ENCODE results near the gene ACOX3. TPM values are rescaled to one million over a fixed set of nuclear protein-coding genes. Genes with fewer than 3 reads are reported as not detected.

ACOX3 gene
- total RNA-seq, 4 donors from 2014 or later: 17.3 to 36.0 (median 24.5) TPM

- DNase-seq (ENCODE audit: low spot score in 2 of 2): no peak
- Histone ChIP-seq H3K36me3 (peaks cover 0 to 100% (median 5%) of the 10 kb centered on the region in 3 donors), H3K4me1 (no peaks in the 10 kb centered on the region), H3K4me3 (no peak overlapping the region), H3K27ac (no peak overlapping the region), H3K9me3 (no peaks in the 10 kb centered on the region), H3K27me3 (no peaks in the 10 kb centered on the region)
- TF ChIP-seq CTCF (IDR thresholded peaks at IDR 0.05) (no peak), EP300 (IDR thresholded peaks at IDR 0.05) (no peak), POLR2A (IDR thresholded peaks at IDR 0.05) (no peak)
- WGBS, 2 donors: 83 to 86% methylated on average over 27 of the region's 31 CpGs
Measured at GRCh38 chr4:8465615-8466611, 25.4 kb upstream of the ACOX3 start.

- Histone ChIP-seq H3K4me1 (no peaks in the 10 kb centered on the region), H3K36me3 (peaks cover 0 to 100% (median 5%) of the 10 kb centered on the region in 3 donors), H3K4me3 (no peak overlapping the region), H3K9me3 (no peaks in the 10 kb centered on the region), H3K27ac (no peak overlapping the region), H3K27me3 (no peaks in the 10 kb centered on the region)
- 91 to 92% methylated on average over 14 of the region's 14 CpGs for WGBS, 2 donors
- TF ChIP-seq EP300 (IDR thresholded peaks at IDR 0.05) (no peak), POLR2A (IDR thresholded peaks at IDR 0.05) (no peak), CTCF (IDR thresholded peaks at IDR 0.05) (no peak)
- DNase-seq (ENCODE audit: low spot score in 2 of 2): no peak
Measured at GRCh38 chr4:8464381-8464780, 23.9 kb upstream of the ACOX3 start.

- Histone ChIP-seq H3K4me1 (no peaks in the 10 kb centered on the region), H3K27ac (no peak overlapping the region), H3K9me3 (no peaks in the 10 kb centered on the region), H3K36me3 (peaks cover 0 to 100% (median 5%) of the 10 kb centered on the region in 3 donors), H3K27me3 (no peaks in the 10 kb centered on the region), H3K4me3 (no peak overlapping the region)
- no peak for DNase-seq (ENCODE audit: low spot score in 2 of 2)
- TF ChIP-seq CTCF (IDR thresholded peaks at IDR 0.05) (no peak), POLR2A (IDR thresholded peaks at IDR 0.05) (no peak), EP300 (IDR thresholded peaks at IDR 0.05) (no peak)
- WGBS, 2 donors: 91 to 93% methylated on average over 9 of the region's 9 CpGs
Measured at GRCh38 chr4:8463811-8464210, 23.3 kb upstream of the ACOX3 start.

GRCh38 chr4:8461616-8462015 lies 21.1 kb upstream of the ACOX3 start:
- H3K27me3 ChIP-seq: no peaks in the 10 kb centered on the region
- TF ChIP-seq POLR2A (IDR thresholded peaks at IDR 0.05) (no peak), CTCF (IDR thresholded peaks at IDR 0.05) (no peak), EP300 (IDR thresholded peaks at IDR 0.05) (no peak)
- H3K4me1 ChIP-seq: no peaks in the 10 kb centered on the region
- DNase-seq (ENCODE audit: low spot score in 2 of 2): no peak
- H3K27ac ChIP-seq: no peak overlapping the region
- H3K9me3 ChIP-seq: no peaks in the 10 kb centered on the region
- peaks cover 0 to 100% (median 5%) of the 10 kb centered on the region in 3 donors for H3K36me3 ChIP-seq
- H3K4me3 ChIP-seq: no peak overlapping the region
- 93 to 94% methylated on average over 6 of the region's 6 CpGs for WGBS, 2 donors

GRCh38 chr4:8461086-8461485 lies 20.6 kb upstream of the ACOX3 start:
- Histone ChIP-seq H3K9me3 (no peaks in the 10 kb centered on the region), H3K4me3 (no peak overlapping the region), H3K36me3 (peaks cover 0 to 100% (median 5%) of the 10 kb centered on the region in 3 donors), H3K4me1 (no peaks in the 10 kb centered on the region), H3K27me3 (no peaks in the 10 kb centered on the region), H3K27ac (no peak overlapping the region)
- no peak for DNase-seq (ENCODE audit: low spot score in 2 of 2)
- no peak for TF ChIP-seq EP300 (IDR thresholded peaks at IDR 0.05)
- no peak for TF ChIP-seq POLR2A (IDR thresholded peaks at IDR 0.05)
- TF ChIP-seq CTCF (IDR thresholded peaks at IDR 0.05): no peak
- WGBS, 2 donors: 96 to 98% methylated on average over 6 of the region's 6 CpGs
